ENCODE measurements around the gene NUTF2.
A peak's percentile ranks its signal among the peaks of the same experiment; 100 is the strongest.

The NUTF2 gene

GRCh38 chr16:67865318-67865717 lies 18.6 kb downstream of the NUTF2 start:
- no peak for DNase-seq

GRCh38 chr16:67868290-67868689 lies 21.6 kb downstream of the NUTF2 start:
- no peak for DNase-seq

GRCh38 chr16:67869653-67870052 lies 22.9 kb downstream of the NUTF2 start:
- DNase-seq, result no peak

GRCh38 chr16:67871256-67871655 lies 24.5 kb downstream of the NUTF2 start:
- DNase-seq, result no peak

- no peak for DNase-seq
Measured at GRCh38 chr16:67872131-67872630, 25.4 kb downstream of the NUTF2 start.

GRCh38 chr16:67872631-67873434 lies 26.1 kb downstream of the NUTF2 start, which contains the start of gene EDC4:
EDC4 (plus strand) TSS chr16:67873052; CDS start chr16:67873262, 210 bp downstream.
- peak; percentile 96 for DNase-seq

GRCh38 chr16:67873435-67874370 lies 27.0 kb downstream of the NUTF2 start:
- peak in 1 of 2 experiments; percentile 25 for DNase-seq

- DNase-seq, result no peak
Measured at GRCh38 chr16:67874372-67874771, 27.6 kb downstream of the NUTF2 start.

GRCh38 chr16:67877064-67877463 lies 30.3 kb downstream of the NUTF2 start:
- no peak for DNase-seq

- DNase-seq, result no peak
Measured at GRCh38 chr16:67878232-67878631, 31.5 kb downstream of the NUTF2 start.

- DNase-seq, result no peak
Measured at GRCh38 chr16:67878846-67879245, 32.1 kb downstream of the NUTF2 start.

GRCh38 chr16:67879462-67879861 lies 32.7 kb downstream of the NUTF2 start:
- no peak for DNase-seq

GRCh38 chr16:67879936-67880335 lies 33.2 kb downstream of the NUTF2 start:
- DNase-seq, result no peak

- DNase-seq, result no peak
Measured at GRCh38 chr16:67880584-67880983, 33.9 kb downstream of the NUTF2 start.

- no peak for DNase-seq
Measured at GRCh38 chr16:67881621-67882161, 35.0 kb downstream of the NUTF2 start.

- DNase-seq, result no peak
Measured at GRCh38 chr16:67882374-67883145, 35.8 kb downstream of the NUTF2 start.

- DNase-seq, result no peak
Measured at GRCh38 chr16:67883146-67883871, 36.6 kb downstream of the NUTF2 start.

GRCh38 chr16:67883872-67884261 lies 37.1 kb downstream of the NUTF2 start:
- peak; percentile 80 to 83 for DNase-seq

GRCh38 chr16:67884684-67885083 lies 38.0 kb downstream of the NUTF2 start, which contains the start of gene NRN1L:
NRN1L (plus strand) TSS chr16:67884885; CDS start chr16:67884904, 19 bp downstream.
- DNase-seq, result no peak

GRCh38 chr16:67885545-67885944 lies 38.8 kb downstream of the NUTF2 start:
- no peak for DNase-seq

- no peak for DNase-seq
Measured at GRCh38 chr16:67885976-67886375, 39.2 kb downstream of the NUTF2 start.

- no peak for DNase-seq
Measured at GRCh38 chr16:67886387-67886786, 39.7 kb downstream of the NUTF2 start.

Measured in activated T-cell treated with anti-CD3 and anti-CD28 coated beads, Interleukin-2, amount 50 U/mL, for 48 hours (primary cell).